Gastrocnemius medialis (tissue), 4 donors: ENCODE data around the gene SURF2. TPM values are rescaled to one million over a fixed set of nuclear protein-coding genes. Genes with fewer than 3 reads are reported as not detected.

Experiments
- ATAC-seq, 2 donors: fragments of 150-250 bp; one replicate each; pipeline ENCODE4 v1.9.1; 2016
- DNase-seq, 2 donors: peaks; one replicate each; pipeline ENCODE4 v3.0.0-alpha.2; 2019
- H3K27ac ChIP-seq, 4 donors: fragments of 200-600 bp; sonication (generic); 1 replicate in 1 of 4; 2 replicates in 3 of 4; pipeline ENCODE4 v1.5.1; 2016 to 2018; ENCODE audit warnings: mild to moderate bottlenecking in 2 of 4, moderate library complexity in 1 of 4
- H3K27me3 ChIP-seq, 3 donors: fragments of 200-600 bp; sonication (generic) in 2 of 3; 1 replicate in 1 of 3; 2 replicates in 2 of 3; pipeline versions ENCODE4 v1.5.1 to v1.6.0; 2016 to 2019; ENCODE audit warnings: mild to moderate bottlenecking in 1 of 3, moderate library complexity in 1 of 3
- H3K36me3 ChIP-seq, 2 donors: fragments of 200-600 bp; sonication (generic) in 1 of 2; one replicate each; pipeline ENCODE4 v1.5.1; 2017 to 2018
- H3K4me1 ChIP-seq, 2 donors: fragments of 200-600 bp; sonication (generic) in 1 of 2; one replicate each; pipeline ENCODE4 v1.5.1; 2016 to 2017; ENCODE audit warnings: mild to moderate bottlenecking in 2 of 2
- H3K4me3 ChIP-seq, 4 donors: fragments of 200-600 bp; sonication (generic) in 3 of 4; 1 replicate in 1 of 4; 2 replicates in 3 of 4; pipeline ENCODE4 v1.5.1; 2016 to 2019; ENCODE audit warnings: mild to moderate bottlenecking in 2 of 4
- H3K9me3 ChIP-seq, 3 donors: fragments of 200-600 bp; sonication (generic) in 2 of 3; 1 replicate in 1 of 3; 2 replicates in 2 of 3; pipeline ENCODE4 v1.5.1; 2016 to 2019
- POLR2A ChIP-seq, 2 donors: fragments of 450-650 bp; IDR thresholded peaks; one replicate each; pipeline ENCODE4 v1.6.1; 2017; ENCODE audit warnings: antibody characterized with exemption in 2 of 2, mild to moderate bottlenecking in 2 of 2, moderate library complexity in 2 of 2
- in situ Hi-C, 4 donors: fragments of 200-750 bp; cut with MboI; loops; one replicate each; pipeline versions ENCODE4 v1.15.0 to v1.8.0; 2017; ENCODE audit warnings: low sequenced_read_pairs in 4 of 4
- intact Hi-C: fragments of 100-400 bp; cut with DNase I; formaldehyde crosslinking; loops from one replicate; pipeline ENCODE4 v1.15.1; 2023; ENCODE audit warnings: low total_unique reads
- total RNA-seq, 4 donors: library from RNA; depleted of rRNA; stranded (reverse); fragments of >200 nt; gene quantifications; one replicate each; pipeline versions ENCODE4 v1.1.0 to v1.2.3, GENCODE V29; 2016
- TF ChIP-seq, protein P1 (sequence below), 5 experiments: fragments of 450-650 bp in 3 of 5; fragments of 200-600 bp in 2 of 5; sonication (generic) in 2 of 5; IDR thresholded peaks in 4 of 5; conservative IDR thresholded peaks in 1 of 5; 1 replicate in 4 of 5; 2 replicates in 1 of 5; pipeline ENCODE4 v1.5.1; 2016 to 2019; ENCODE audit warnings: antibody characterized with exemption in 5 of 5, mild to moderate bottlenecking in 3 of 5, moderate library complexity in 3 of 5

Gene SURF2
- total RNA-seq, 4 donors from 2014 or later = 14.3 to 26.4 (median 24.8) TPM

DNA sequence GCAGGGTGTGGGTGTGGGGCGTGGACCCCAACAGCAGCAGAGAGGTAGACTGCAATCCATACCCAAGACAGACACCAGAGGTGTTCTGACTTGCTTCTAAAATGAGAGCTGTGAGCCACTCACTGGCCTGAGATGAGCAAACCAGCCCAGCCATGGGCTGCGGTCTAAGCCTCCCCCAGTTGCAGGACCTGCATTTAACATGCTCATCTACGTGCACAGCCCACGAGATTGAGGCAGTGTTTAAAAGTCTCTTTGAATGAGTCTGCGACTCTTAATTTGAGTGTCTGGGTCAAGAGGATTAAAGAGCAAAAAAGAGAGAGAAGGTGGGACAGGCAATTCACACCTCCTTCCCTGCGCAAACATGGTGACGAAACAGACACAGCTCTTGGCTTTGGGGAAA lies 13.6 kb downstream of the SURF2 start:
- no peak for ATAC-seq
- no peak for DNase-seq
- intact Hi-C loops = loop anchor here (10.0 kb wide), 1 partner anchor 655 kb away; the partner anchor contains the start of gene BRD3OS
- H3K27ac ChIP-seq = peak overlapping the region in 2 of 4 donors; percentile 17 to 56
- H3K36me3 ChIP-seq = peaks cover 0 to 23% of the 10 kb centered on the region in 2 donors
- H3K9me3 ChIP-seq = no peaks in the 10 kb centered on the region
- peaks cover 64 to 69% of the 10 kb centered on the region in 2 donors for H3K4me1 ChIP-seq
- in situ Hi-C loops = no loop called here
- TF ChIP-seq POLR2A (IDR thresholded peaks at IDR 0.05) = no peak
- TF ChIP-seq, protein P1, sequence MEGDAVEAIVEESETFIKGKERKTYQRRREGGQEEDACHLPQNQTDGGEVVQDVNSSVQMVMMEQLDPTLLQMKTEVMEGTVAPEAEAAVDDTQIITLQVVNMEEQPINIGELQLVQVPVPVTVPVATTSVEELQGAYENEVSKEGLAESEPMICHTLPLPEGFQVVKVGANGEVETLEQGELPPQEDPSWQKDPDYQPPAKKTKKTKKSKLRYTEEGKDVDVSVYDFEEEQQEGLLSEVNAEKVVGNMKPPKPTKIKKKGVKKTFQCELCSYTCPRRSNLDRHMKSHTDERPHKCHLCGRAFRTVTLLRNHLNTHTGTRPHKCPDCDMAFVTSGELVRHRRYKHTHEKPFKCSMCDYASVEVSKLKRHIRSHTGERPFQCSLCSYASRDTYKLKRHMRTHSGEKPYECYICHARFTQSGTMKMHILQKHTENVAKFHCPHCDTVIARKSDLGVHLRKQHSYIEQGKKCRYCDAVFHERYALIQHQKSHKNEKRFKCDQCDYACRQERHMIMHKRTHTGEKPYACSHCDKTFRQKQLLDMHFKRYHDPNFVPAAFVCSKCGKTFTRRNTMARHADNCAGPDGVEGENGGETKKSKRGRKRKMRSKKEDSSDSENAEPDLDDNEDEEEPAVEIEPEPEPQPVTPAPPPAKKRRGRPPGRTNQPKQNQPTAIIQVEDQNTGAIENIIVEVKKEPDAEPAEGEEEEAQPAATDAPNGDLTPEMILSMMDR (IDR thresholded peaks at IDR 0.05 in 4 of 5, conservative IDR thresholded peaks at IDR 0.05 in 1 of 5) = no peak
- no peak overlapping the region for H3K4me3 ChIP-seq
- no peaks in the 10 kb centered on the region for H3K27me3 ChIP-seq

DNA sequence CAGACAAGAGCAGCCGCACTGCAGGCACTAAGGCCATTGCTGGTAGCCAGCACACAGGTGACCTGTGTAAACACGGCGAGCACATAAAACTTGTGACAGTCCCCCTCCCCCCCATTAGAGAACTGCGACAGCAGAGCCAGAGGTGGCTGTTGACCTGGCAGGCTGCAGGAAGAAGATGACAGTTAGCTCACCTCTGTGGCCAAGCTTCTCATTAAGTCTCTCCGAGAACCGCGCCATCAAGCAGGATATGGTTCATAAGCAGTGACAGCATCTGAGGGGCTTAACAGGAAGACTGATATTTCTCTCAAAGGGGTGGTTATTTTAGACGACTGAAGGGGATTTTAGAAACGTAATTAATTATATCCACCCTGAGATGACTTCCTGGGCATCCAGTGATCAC lies 14.3 kb downstream of the SURF2 start:
- ATAC-seq (no peak), DNase-seq (no peak)
- TF ChIP-seq POLR2A (IDR thresholded peaks at IDR 0.05) = no peak
- TF ChIP-seq, protein P1 (IDR thresholded peaks at IDR 0.05 in 4 of 5, conservative IDR thresholded peaks at IDR 0.05 in 1 of 5) = no peak
- no peaks in the 10 kb centered on the region for H3K27me3 ChIP-seq
- H3K4me3 ChIP-seq = no peak overlapping the region
- peaks cover 64 to 71% of the 10 kb centered on the region in 2 donors for H3K4me1 ChIP-seq
- H3K36me3 ChIP-seq = peaks cover 0 to 17% of the 10 kb centered on the region in 2 donors
- peak overlapping the region in 1 of 4 donors; percentile 24 for H3K27ac ChIP-seq
- H3K9me3 ChIP-seq = no peaks in the 10 kb centered on the region
- in situ Hi-C loops = no loop called here
- intact Hi-C loops = loop anchor here (10.0 kb wide), 1 partner anchor 654 kb away; the partner anchor contains the start of gene BRD3OS

DNA sequence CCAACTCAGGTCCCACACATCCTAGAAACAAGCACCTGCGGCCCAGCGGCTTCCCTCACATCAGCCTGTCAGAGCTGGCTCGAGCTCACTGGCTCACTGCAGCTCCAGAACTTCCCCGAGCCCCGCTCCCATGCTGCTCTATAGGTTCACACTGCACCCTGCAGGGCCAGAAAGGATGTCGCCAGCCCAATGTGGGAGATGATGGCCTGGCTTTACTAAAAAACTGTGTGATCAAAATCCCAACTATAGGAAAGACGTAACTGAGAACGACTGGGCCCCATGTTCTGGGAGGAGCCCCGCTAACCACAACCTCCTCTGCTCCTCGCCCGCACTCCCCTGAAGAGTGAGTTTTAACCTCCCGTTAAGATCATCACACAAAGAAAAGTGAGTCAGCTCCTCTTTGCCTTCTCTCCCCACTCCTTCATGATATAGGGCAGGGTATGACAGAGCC lies 14.9 kb downstream of the SURF2 start:
- peaks cover 64 to 71% of the 10 kb centered on the region in 2 donors for H3K4me1 ChIP-seq
- ATAC-seq (no peak), DNase-seq (no peak)
- H3K27ac ChIP-seq = peak overlapping the region in 3 of 4 donors; percentile 4 to 27 (median 24)
- no peaks in the 10 kb centered on the region for H3K9me3 ChIP-seq
- intact Hi-C loops = loop anchor here (10.0 kb wide), 1 partner anchor 654 kb away; the partner anchor contains the start of gene BRD3OS
- H3K27me3 ChIP-seq = no peaks in the 10 kb centered on the region
- in situ Hi-C loops = no loop called here
- H3K36me3 ChIP-seq = peaks cover 0 to 11% of the 10 kb centered on the region in 2 donors
- TF ChIP-seq, protein P1 (IDR thresholded peaks at IDR 0.05 in 4 of 5, conservative IDR thresholded peaks at IDR 0.05 in 1 of 5) = no peak
- TF ChIP-seq POLR2A (IDR thresholded peaks at IDR 0.05) = no peak
- H3K4me3 ChIP-seq = no peak overlapping the region

DNA sequence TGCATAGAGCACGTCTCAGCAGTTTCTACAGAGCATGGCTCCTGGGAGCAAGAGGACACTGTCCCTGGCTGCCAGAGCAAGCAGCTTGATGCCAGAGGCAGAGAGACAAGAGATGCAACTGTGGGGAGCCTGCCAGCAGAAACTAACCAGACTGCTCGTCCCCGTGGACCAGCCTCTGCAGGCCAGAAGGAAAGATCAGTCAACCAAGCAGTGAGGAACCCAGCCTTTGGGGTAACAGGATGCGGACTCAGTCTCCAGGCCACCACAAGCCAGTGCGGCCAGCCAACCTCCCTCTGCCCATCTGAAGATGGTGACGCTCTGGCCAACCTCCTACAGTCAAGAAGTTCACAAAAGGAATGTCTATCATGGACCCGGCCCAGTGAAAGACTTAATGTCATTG lies 15.8 kb downstream of the SURF2 start:
- Histone ChIP-seq H3K9me3 (no peaks in the 10 kb centered on the region), H3K27me3 (no peaks in the 10 kb centered on the region), H3K36me3 (peaks cover 0 to 3% of the 10 kb centered on the region in 2 donors), H3K27ac (peak overlapping the region in 3 of 4 donors; percentile 4 to 27 (median 24)), H3K4me1 (peaks cover 66 to 76% of the 10 kb centered on the region in 2 donors), H3K4me3 (no peak overlapping the region)
- peak in 1 of 2 donors; percentile 70 for DNase-seq
- ATAC-seq = no peak
- intact Hi-C loops = loop anchor here (10.0 kb wide), 1 partner anchor 653 kb away; the partner anchor contains the start of gene BRD3OS
- in situ Hi-C loops = no loop called here
- TF ChIP-seq POLR2A (IDR thresholded peaks at IDR 0.05) = no peak
- TF ChIP-seq, protein P1 (IDR thresholded peaks at IDR 0.05 in 4 of 5, conservative IDR thresholded peaks at IDR 0.05 in 1 of 5) = no peak
